HG02981 (cell line): Measurements from ENCODE around the gene DOCK7.

Experiments
- ATAC-seq: cut with Tn5 transposase; IDR thresholded peaks from one replicate; pipeline ENCODE4 v1.9.1; 2021; ENCODE audit warnings: mild to moderate bottlenecking, moderate library complexity; ENCODE audit not compliant: unreplicated experiment

The DOCK7 gene

GRCh38 chr1:62423580-62424242 lies 264.5 kb downstream of the DOCK7 start:
- no peak for ATAC-seq

DNA sequence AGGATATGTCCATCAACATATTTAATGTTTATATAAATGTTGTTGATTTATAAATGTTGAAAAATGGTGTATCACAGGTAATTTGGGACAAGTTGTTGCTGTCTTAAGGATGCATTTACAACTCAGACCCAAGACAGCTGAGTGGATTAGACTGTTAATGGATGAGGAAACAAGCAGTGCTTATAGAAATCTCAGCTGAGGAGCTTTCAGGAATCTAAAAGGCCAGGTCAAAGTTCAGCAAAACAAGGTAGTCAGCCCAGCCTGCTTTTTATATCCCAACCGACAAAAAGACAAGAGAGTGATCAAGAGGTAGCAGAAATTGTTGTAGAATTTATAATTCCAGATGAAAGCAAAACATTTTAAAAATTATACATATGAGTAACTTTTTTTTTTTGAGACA lies 268.0 kb downstream of the DOCK7 start:
- ATAC-seq: no peak

- no peak for ATAC-seq
Measured at GRCh38 chr1:62417351-62417999, 270.7 kb downstream of the DOCK7 start.

DNA sequence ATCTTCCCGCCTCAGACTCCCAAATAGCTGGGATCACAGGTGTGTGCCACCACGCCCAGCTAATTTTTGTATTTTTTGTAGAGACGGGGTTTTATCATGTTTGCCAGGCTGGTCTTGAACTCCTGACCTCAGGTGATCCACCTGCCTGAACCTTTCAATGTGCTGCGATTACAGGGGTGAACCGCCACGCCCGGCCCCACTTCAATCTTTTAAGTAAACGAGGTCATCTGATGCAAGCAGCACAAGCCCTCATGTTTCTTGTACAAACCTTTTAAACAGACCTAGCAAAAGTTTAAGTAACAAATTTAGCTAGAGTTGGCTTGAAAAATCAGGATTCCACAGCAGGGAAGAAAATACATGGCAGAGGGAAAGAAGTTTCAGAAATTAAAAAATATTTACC lies 272.5 kb downstream of the DOCK7 start:
- no peak for ATAC-seq

- no peak for ATAC-seq
Measured at GRCh38 chr1:62407398-62408009, 280.7 kb downstream of the DOCK7 start.

DNA sequence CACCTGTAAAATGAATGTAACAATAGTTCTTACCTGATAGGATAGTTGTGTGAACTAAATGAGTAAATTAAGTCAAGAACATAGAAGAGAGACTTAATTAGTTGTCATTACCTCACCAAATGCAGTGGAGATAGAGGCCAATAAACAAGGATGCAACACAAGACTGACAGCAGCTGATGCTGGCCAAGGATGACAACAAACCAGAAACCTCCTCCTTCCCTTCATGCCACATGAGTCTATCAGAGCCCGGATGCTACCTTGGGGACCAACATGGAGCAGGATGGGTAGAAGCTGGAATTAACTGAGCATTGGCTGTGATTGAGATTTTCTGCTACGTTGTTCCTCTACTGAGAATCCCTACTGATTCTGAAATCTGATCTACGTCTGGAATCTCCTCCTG lies 281.6 kb downstream of the DOCK7 start:
- no peak for ATAC-seq

- ATAC-seq: no peak
Measured at GRCh38 chr1:62405247-62405646, 282.9 kb downstream of the DOCK7 start.
